ENCODE measurements around the gene ZNF30.
A peak's percentile ranks its signal among the peaks of the same experiment; 100 is the strongest.
"Not testable (repeated sequence)": the region's sequence is repeated elsewhere in the genome, so short reads cannot be mapped to it uniquely, and the experiment has no call there.

ZNF30 gene

DNA sequence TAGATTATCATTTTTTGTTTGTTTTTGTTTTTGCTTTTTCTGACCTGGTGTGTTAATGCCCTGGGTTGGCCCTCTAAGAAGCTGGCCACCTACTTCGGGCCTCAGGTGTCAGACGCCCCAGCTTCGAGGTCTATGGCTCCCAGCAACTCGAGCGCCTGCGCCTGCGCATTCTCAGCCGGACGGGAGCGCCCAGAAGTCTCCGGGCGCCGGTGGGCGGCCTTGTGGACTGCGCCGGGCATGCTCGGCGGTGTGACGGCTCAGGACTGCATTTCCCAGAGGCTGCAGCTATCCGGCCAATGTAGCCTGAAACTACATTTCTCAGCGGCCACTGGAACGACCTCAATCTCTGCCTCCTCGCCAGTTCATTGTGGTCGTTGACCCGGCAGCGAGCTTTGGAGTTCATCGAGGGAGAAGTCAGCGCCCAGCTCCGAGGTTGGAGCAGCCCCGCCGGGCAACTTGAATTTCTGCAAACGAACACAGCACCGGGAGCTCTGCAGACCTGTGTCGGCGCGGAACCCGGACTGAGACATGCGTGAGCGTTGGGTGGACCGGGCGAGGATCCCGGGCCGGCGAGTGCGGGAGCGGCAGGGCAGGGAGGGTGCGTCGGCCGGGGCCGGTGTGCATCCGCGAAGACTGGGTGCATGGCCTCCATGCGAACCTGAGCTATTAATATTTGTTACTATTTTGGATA is at the start of gene ZNF30:
TSS of gene ZNF30 (plus strand) at position 219 of the 691 bp plus-strand sequence. CDS start 3,045 bp downstream, outside the sequence.
- peak; percentile 44 to 72 for DNase-seq (ENCODE audit: low read depth in 2 of 2, low spot score in 1 of 2)

DNA sequence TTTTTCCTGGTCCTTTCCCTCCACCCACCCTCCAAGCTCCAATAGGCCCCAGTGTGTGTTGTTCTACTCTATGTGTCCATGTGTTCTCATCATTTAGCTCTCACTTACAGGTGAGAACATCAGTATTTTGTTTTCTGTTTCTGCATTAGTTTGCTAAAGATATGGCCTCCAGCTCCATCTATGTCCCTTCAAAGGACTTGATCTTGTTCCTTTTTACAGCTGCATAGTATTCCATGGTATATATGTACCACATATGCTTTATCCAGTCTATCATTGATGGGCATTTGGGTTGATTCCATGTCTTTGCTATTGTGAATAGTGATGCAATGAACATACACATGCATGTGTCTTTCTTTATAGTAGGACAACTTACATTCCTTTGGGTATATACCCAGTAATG is 47.1 kb upstream of the ZNF30 start:
- DNase-seq (ENCODE audit: low read depth in 2 of 2, low spot score in 1 of 2): no peak

DNA sequence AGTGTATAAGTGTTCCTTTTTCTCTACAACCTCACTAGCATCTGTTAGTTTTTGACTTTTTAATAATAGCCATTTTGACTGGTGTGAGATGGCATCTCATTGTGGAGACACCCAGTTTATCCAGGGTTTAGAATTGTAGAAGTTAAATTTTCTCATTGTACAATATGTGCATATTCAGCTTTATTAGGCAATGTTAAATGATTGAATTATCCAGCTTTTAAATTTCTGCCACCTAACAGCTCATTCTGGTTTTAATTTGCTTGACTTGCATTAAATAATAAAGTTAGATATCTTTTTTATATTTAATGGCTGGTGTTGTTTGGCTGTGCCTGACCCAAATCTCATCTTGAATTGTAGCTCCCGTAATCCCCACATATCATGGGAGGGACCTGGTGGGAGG is 46.7 kb upstream of the ZNF30 start:
- DNase-seq (ENCODE audit: low read depth in 2 of 2, low spot score in 1 of 2): no peak

DNA sequence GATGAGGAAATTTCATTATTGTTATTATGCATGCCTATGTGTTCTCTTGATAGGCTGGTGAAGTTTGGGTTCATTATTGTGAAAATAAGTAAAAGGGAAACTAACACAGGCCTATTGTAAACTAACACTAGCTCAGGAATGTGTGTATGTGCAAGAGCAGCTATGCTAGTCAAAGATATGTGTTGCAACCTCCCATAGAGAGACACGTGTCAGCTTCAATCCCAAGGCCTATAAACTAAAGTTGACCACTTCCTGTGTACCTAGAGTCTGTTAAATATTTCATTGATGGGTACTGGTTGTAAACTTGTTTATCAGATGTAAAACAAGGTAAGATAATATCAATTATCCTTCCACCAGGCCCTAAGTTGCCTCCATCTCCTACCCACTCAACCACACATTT is 44.7 kb upstream of the ZNF30 start:
- no peak for DNase-seq (ENCODE audit: low read depth in 2 of 2, low spot score in 1 of 2)

DNA sequence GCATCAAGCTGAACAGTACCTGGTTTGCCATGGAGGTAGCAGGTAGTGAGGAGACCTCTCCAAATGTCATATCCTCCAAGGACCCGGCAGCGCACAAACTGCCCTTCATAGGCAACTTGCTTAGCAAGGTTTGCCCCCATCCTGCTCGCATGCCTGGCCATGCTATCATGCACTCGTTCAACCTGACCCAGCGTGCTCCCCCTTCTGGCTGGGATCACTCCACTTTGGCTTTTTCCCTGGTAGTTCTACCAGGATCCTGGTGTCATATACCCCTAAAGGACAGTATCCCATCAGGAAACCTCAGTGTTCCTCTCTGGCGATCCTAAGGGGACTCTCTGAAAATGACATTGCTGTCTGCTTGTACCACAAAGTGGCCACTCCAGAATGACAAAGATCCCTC is 38.6 kb upstream of the ZNF30 start:
- DNase-seq (ENCODE audit: low read depth in 2 of 2, low spot score in 1 of 2): no peak

DNA sequence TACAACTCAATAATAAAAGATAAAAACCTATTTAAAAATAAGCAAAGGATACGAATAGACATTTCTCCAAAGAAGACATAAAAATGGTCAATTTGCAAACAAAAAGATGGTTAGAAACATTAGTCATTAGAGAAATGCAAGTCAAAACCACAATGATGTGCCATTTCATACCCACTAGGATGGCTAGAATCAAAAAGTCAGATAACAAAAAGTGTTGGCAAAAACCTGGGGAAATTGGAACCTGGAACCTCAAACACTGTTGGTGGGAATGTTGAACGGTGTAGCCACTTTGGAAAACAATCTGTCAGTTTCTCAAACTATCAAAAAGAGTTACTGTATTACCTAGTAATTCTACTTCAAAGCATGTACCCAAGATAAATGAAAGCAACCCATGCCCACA is 26.5 kb upstream of the ZNF30 start:
- DNase-seq (ENCODE audit: low read depth in 2 of 2, low spot score in 1 of 2): no peak

DNA sequence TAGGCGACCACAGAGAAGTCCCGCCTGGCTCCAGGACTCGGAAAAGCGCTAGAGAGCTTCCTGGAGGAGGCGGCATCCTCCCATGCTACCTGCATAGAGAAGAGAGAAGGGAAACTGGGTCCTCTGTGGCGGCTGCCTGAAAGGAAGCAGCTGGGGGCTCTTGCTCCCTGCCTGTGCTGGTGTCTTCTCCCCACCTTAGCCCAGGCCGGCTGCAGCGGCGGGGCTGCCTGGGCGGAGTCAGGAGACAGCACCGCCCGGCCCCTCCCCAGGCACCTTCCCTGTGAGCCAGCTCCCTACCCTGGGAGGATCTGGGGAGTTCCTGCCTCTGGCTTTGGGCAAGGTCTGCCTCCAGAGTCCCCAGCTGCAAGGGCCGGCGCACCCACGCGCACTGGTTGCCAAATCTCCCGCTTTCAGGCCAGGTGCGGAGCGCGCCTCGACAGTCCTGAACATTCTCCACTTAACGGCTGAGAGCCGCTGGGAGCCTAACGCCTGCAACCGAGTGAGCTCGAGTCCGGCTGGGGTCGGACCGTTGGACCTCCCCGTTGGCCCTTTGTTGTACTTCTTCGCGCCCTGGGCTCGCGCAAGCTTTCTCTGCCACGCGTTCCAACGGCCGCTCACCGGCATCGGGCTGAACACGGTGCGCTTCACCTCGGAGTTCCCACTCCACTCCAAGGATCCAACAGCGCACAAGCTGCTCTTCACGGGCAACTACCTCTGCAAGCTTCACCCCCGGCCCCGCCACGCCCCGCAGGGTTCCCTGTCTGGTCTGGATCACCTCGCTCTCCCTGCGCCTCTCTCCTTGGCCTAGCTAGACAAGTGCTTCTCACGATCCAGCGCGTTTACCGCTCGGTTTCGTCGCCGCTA is 21.8 kb upstream of the ZNF30 start:
- no peak for DNase-seq (ENCODE audit: low read depth in 2 of 2, low spot score in 1 of 2)

DNA sequence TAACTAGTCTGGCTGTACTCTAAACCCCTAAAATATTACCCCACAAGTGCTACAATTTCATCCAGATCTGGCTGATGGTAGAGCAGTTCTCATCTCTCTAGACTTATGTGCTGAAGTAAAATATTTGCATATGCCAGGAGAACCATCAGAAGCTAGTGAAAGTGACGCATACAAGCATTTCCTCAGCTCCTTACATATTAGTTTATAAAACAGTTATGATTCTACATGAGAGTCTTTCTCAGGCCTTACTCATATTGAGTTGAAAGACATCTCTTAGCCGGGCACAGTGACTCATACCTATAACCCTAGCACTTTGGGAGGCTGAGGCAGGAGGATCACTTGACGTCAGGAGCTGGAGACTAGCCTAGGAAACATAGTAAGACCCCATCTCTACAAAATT is 15.9 kb upstream of the ZNF30 start:
- no peak for DNase-seq (ENCODE audit: low read depth in 2 of 2, low spot score in 1 of 2)

DNA sequence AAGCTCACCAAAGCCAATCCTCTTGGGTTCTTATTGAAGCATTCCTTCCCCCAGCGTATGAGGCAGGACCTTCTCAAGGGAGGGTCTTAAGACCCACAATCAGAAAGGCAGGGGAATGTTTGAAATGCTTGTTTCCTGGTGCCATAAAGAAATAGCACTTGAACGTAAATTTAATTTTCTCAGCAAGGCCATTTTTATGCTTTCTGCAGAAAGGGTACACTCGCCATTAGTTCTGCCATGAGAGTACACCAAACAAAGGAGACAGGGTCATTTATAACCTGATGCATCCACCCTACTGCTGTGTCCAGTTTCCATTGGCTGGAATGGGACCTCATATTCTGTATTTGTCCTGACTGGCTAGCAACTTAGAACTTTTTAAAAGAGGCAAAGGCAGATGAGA is 9.6 kb upstream of the ZNF30 start:
- not testable (repeated sequence) for DNase-seq (ENCODE audit: low read depth in 2 of 2, low spot score in 1 of 2)

DNA sequence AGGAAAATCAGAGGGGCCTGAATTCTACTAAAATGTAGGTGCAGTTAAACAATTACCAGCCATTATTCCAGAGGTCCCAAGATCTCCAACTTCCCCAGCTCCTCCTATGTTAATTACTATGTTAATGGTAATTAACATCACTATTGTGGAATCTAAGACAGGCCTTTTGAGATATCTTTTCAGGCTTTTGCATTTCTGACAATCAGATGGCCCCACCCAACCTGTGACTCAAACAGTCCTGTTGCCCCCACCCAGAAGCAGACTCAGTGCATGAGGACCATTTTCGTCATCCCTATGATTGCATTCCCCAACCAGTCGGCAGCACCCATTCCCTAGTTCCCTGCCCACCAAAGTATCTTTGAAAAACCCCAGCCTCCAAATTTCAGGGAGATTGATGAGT is 8.5 kb upstream of the ZNF30 start:
- DNase-seq (ENCODE audit: low read depth in 2 of 2, low spot score in 1 of 2): no peak

DNA sequence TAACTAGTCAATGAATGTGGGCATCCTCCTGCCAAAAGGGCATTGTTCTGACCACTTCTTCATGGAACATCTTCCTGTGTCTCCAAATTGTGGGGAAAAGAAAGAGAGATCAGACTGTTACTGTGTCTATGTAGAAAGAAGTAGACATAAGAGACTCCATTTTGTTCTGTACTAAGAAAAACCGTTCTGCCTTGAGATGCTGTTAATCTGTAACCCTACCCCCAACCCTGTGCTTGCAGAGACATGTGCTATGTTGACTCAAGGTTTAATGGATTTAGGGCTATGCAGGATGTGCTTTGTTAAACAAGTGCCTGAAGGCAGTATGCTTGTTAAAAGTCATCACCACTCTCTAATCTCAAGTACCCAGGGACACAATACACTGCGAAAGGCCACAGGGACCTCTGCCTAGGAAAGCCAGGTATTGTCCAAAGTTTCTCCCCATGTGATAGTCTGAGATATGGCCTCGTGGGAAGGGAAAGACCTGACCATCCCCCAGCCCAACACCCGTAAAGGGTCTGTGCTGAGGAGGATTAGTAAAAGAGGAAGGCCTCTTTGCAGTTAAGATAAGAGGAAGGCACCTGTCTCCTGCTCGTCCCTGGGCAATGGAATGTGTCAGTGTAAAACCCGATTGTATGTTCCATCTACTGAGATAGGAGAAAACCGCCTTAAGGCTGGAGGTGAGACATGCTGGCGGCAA is 6.5 kb upstream of the ZNF30 start:
- DNase-seq (ENCODE audit: low read depth in 2 of 2, low spot score in 1 of 2): not testable (repeated sequence)

DNA sequence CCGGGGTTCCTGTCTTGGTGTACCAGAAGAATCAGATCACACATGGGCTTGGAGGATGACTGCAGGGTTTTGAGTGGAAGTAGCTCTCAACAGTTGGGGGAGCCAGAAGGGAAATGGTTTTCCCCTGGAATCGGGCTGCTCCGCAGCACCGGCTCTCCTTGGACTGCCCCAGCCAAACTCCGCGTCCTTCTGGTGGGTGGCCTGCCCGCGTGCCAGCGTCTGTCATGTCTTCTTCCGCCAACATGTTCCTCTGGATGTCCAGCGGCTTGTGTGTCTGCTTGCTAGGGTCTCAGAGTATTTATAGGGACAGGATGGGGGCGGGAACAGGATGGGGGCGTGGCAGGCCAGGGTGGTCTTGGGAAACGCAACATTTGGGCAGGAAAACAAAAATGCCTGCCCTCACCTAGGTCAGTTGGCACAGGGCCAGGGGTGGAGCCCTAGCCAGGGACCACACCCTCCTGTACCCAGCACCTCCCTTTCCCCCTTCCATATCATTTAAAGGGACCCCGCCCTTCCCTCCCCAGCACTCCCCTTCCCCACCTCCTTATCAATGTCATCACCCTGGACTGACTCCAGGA is 1.3 kb upstream of the ZNF30 start:
- no peak for DNase-seq (ENCODE audit: low read depth in 2 of 2, low spot score in 1 of 2)

DNA sequence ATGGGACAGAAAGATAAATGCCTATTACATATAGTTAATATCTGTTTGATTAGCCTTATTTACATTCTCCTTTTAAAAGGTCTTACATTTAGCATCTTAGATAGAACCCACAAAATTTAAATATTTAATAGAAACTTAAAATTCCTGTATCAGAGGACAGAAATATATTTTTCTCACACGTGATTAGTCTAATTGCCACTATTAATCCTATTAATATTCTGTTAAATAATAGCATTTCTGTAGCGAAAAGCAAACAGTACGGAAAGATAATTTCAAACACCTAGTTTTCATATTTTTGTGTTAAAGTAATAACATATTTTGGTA is 380 bp upstream of the ZNF30 start:
- DNase-seq (ENCODE audit: low read depth in 2 of 2, low spot score in 1 of 2): no peak

DNA sequence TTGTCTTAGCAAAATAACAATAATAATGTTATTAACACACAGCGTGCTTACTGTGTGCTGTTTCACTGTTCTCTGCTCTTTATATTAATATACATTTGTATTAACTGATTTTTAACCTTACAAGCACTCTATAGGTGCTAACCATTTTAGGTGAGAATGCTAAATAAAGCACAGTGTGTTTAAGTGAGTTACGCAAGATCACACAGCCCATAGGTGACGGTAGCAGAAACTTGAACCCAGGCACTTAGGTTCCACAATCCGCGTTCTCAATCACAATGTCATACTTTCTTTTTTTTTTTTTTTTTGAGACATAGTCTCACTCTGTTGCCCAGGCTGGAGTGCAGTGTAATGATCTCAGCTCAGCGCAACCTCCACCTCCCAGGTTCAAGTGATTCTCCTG is 5.8 kb downstream of the ZNF30 start:
- no peak for DNase-seq (ENCODE audit: low read depth in 2 of 2, low spot score in 1 of 2)

DNA sequence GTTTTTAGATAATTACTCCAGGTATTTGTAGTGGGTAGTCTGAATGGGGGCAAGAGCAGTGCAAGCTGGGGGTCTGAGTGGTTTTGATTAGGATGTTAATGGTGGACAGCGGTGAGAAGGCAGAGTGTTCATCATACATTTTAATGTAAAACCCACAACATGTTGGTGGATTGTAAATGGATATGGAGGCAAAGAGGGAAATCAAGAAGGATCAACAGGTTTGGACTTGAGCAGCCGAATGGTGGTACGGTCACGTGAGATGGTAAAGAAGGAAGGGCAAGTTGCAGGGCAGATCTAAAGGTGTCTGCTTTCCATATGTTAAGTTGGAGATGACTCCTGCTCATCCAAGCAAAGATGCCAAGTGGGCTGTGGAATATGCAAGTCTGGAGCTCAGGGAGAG is 9.5 kb downstream of the ZNF30 start:
- no peak for DNase-seq (ENCODE audit: low read depth in 2 of 2, low spot score in 1 of 2)

DNA sequence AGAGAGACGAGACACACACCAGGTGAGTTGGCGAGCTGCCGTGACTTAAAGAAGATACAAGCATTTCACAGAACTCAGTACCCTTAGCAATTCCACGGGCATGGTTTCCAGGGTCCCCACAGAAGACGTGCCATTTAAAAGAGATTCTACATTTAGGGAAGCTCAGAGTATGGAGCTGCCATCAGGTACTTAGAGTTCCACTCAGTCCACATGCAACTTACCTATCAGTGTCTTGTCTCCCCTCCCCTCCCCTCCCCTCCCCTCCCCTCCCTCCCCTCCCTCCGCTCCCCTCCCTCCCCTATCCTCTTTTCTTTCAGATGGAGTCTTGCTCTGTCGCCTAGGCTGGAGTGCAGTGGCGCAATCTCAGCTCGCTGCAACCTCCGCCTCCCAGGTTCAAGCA is 12.2 kb downstream of the ZNF30 start:
- DNase-seq (ENCODE audit: low read depth in 2 of 2, low spot score in 1 of 2): no peak

DNA sequence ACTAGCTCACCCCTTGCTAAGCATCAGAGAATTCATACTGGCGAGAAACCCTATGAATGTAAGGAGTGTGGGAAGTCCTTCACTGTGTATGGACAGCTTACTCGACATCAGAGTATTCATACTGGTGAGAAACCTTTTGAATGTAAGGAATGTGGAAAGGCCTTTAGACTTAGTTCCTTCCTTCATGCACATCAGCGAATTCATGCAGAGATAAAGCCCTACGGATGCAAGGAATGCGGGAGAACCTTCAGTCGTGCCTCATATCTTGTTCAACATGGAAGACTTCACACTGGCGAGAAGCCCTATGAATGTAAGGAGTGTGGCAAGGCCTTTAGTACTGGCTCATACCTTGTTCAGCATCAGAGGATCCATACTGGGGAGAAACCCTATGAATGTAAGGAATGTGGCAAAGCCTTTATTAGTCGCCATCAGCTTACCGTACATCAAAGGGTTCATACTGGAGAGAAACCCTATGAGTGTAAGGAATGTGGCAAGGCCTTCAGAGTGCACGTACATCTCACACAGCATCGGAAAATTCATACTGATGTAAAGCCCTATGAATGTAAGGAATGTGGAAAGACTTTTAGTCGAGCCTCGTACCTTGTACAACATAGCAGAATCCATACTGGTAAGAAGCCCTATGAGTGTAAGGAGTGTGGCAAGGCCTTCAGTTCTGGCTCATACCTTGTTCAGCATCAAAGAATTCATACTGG is 17.3 kb downstream of the ZNF30 start:
- no peak for DNase-seq (ENCODE audit: low read depth in 2 of 2, low spot score in 1 of 2)

DNA sequence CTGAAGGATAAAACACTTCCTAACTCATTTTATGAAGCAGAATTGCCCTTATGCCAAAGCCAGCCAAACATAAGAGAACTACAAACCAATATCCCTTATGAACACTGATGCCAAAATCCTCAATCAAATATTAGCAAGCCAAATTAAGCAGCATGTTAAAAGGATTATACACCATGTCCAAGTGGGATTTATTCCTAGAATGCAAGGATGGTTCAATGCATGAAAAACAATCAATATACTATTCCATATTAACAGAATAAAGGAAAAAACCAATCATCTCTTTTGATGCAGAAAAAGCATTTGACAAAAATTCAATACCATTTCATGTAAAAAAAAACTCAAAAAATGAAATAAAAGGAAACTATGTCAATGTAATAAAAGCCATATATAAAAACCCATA is 26.4 kb downstream of the ZNF30 start:
- DNase-seq (ENCODE audit: low read depth in 2 of 2, low spot score in 1 of 2): no peak

DNA sequence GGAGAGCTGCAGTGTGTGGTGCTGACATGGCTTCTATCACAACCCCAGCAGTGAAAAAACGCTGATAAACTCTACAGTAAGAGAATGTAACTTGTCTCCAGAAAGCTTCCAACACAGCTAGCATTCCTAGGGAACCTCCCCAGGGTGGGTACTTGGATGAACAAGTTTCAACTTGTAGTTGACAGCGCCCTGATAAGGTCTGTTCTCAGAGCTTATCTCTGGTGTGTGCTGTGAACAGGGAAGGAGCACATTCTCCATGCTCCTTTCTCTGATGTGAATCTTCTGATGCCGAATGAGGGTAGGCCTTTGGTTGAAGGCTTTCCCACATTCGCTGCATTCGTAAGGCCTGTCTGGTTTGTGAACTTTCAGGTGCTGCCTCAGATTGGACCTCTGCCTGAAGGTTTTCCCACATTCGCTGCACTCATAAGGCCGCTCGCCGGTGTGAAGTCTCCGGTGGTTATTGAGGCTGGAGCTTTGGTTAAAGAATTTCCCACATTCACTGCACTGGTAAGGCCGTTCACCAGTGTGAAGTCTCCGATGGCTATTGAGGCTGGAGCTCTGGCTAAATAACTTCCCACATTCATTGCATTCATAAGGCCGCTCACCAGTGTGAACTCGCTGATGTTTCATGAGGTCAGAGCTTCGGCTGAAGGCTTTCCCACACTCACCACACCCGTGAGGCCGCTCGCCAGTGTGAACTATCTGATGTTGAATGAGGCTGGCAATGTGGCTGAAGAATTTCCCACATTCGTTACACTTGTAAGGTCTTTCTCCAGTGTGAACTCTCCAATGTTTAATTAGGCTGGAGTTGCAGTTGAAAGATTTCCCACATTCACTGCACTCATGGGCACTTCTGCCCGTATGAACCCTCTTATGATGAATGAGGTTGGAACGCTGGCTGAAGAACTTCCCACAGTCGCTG is 31.4 kb downstream of the ZNF30 start:
- DNase-seq (ENCODE audit: low read depth in 2 of 2, low spot score in 1 of 2): no peak

DNA sequence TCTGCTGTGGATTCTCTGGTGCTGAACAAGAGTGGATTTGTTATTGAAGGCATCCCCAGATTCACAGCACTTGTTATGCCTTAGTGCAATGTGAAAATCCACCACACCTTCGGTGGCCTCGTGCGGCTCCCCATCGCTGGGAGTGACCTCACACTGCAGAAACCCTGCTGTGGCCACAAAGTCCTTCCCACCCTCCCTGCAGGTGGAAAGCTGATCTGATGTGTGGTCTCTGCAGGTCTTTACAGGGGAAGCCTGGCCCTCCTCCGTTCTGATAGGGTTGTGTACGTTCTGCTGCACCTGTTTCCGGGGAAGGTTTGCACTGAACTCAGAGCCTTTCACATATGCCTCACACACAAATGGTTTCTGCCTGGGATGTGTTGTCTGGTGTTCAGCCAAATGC is 32.3 kb downstream of the ZNF30 start:
- no peak for DNase-seq (ENCODE audit: low read depth in 2 of 2, low spot score in 1 of 2)
